ENCODE measurements around the gene FGF8. TPM values are rescaled to one million over a fixed set of nuclear protein-coding genes. Genes with fewer than 3 reads are reported as not detected.

Gene FGF8
- total RNA-seq, 1 donor from 2014 or later = 0.82 TPM

- Mint-ChIP-seq H3K4me3 (no peak overlapping the region), H3K27me3 (ENCODE audit: low read depth) (peaks cover 83% of the 10 kb centered on the region), H3K36me3 (ENCODE audit: low read depth) (no peaks in the 10 kb centered on the region), H3K9me3 (no peaks in the 10 kb centered on the region), H3K27ac (ENCODE audit: unreplicated experiment) (no peak overlapping the region), H3K4me1 (no peaks in the 10 kb centered on the region)
- TF ChIP-seq CTCF (conservative IDR thresholded peaks at IDR 0.05) = no peak
- DNase-seq (ENCODE audit: low read depth, low spot score) = no peak
These were observed 9.6 kb downstream of the FGF8 start for GRCh38 chr10:101766306-101766705.

- TF ChIP-seq CTCF (conservative IDR thresholded peaks at IDR 0.05) = no peak
- H3K27ac Mint-ChIP-seq (ENCODE audit: unreplicated experiment) = no peak overlapping the region
- H3K4me1 Mint-ChIP-seq = no peaks in the 10 kb centered on the region
- no peaks in the 10 kb centered on the region for H3K36me3 Mint-ChIP-seq (ENCODE audit: low read depth)
- peaks cover 90% of the 10 kb centered on the region for H3K27me3 Mint-ChIP-seq (ENCODE audit: low read depth)
- no peaks in the 10 kb centered on the region for H3K9me3 Mint-ChIP-seq
- no peak overlapping the region for H3K4me3 Mint-ChIP-seq
- DNase-seq (ENCODE audit: low read depth, low spot score) = no peak
These were observed 12.6 kb downstream of the FGF8 start for GRCh38 chr10:101763141-101763846.

- Mint-ChIP-seq H3K4me1 (no peaks in the 10 kb centered on the region), H3K4me3 (no peak overlapping the region), H3K27ac (ENCODE audit: unreplicated experiment) (no peak overlapping the region), H3K9me3 (no peaks in the 10 kb centered on the region), H3K36me3 (ENCODE audit: low read depth) (no peaks in the 10 kb centered on the region), H3K27me3 (ENCODE audit: low read depth) (peaks cover 90% of the 10 kb centered on the region)
- TF ChIP-seq CTCF (conservative IDR thresholded peaks at IDR 0.05) = no peak
- DNase-seq (ENCODE audit: low read depth, low spot score) = no peak
These were observed 13.2 kb downstream of the FGF8 start for GRCh38 chr10:101762736-101763135.

- Mint-ChIP-seq H3K4me3 (no peak overlapping the region), H3K9me3 (no peaks in the 10 kb centered on the region), H3K36me3 (ENCODE audit: low read depth) (no peaks in the 10 kb centered on the region), H3K4me1 (no peaks in the 10 kb centered on the region), H3K27me3 (ENCODE audit: low read depth) (peaks cover 87% of the 10 kb centered on the region), H3K27ac (ENCODE audit: unreplicated experiment) (no peak overlapping the region)
- no peak for DNase-seq (ENCODE audit: low read depth, low spot score)
- no peak for TF ChIP-seq CTCF (conservative IDR thresholded peaks at IDR 0.05)
These were observed 14.7 kb downstream of the FGF8 start for GRCh38 chr10:101761226-101761625.

GRCh38 chr10:101760510-101760909, 15.4 kb downstream of the FGF8 start:
- Mint-ChIP-seq H3K27me3 (ENCODE audit: low read depth) (peaks cover 87% of the 10 kb centered on the region), H3K9me3 (no peaks in the 10 kb centered on the region), H3K36me3 (ENCODE audit: low read depth) (no peaks in the 10 kb centered on the region), H3K4me1 (no peaks in the 10 kb centered on the region), H3K4me3 (no peak overlapping the region), H3K27ac (ENCODE audit: unreplicated experiment) (no peak overlapping the region)
- no peak for TF ChIP-seq CTCF (conservative IDR thresholded peaks at IDR 0.05)
- no peak for DNase-seq (ENCODE audit: low read depth, low spot score)
